GM12801 (cell line): ENCODE measurements around the gene IDS.

ENCODE experiments used
- TF ChIP-seq, protein P1 (sequence below): IDR thresholded peaks from one replicate; pipeline ENCODE4 v1.5.1; 2011; ENCODE audit warnings: control low read depth; ENCODE audit not compliant: insufficient read length; ENCODE audit errors: extremely low read depth

The IDS gene

GRCh38 chrX:149494844-149495565, 10.1 kb downstream of the IDS start:
- TF ChIP-seq, protein P1, sequence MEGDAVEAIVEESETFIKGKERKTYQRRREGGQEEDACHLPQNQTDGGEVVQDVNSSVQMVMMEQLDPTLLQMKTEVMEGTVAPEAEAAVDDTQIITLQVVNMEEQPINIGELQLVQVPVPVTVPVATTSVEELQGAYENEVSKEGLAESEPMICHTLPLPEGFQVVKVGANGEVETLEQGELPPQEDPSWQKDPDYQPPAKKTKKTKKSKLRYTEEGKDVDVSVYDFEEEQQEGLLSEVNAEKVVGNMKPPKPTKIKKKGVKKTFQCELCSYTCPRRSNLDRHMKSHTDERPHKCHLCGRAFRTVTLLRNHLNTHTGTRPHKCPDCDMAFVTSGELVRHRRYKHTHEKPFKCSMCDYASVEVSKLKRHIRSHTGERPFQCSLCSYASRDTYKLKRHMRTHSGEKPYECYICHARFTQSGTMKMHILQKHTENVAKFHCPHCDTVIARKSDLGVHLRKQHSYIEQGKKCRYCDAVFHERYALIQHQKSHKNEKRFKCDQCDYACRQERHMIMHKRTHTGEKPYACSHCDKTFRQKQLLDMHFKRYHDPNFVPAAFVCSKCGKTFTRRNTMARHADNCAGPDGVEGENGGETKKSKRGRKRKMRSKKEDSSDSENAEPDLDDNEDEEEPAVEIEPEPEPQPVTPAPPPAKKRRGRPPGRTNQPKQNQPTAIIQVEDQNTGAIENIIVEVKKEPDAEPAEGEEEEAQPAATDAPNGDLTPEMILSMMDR = no peak

- TF ChIP-seq, protein P1 = no peak
These were observed 11.2 kb downstream of the IDS start for GRCh38 chrX:149493567-149494562.

DNA sequence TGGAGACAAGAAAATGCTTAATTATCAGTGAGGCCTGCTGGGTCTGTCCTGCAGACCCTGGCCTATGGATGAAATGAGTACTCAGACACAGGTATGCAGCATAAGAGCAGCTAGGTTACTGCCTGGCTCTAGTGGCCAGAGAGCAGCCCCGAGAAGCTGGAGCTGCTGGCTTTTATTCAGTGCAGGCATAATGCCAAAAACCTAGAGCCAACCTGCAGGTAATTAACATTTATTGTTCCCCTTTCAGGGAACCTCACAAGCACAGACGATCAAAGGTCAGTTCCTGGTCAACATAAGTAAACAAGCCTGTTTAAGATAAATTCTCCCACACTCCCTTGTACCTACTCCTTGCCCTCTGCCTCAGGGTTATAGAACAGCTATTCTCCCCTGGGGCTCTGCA, 13.3 kb downstream of the IDS start:
- TF ChIP-seq, protein P1 = no peak

GRCh38 chrX:149490100-149490499, 15.0 kb downstream of the IDS start:
- TF ChIP-seq, protein P1 = no peak

GRCh38 chrX:149487292-149487691, 17.8 kb downstream of the IDS start:
- TF ChIP-seq, protein P1 = no peak

GRCh38 chrX:149476513-149476912, 28.6 kb downstream of the IDS start:
- TF ChIP-seq, protein P1 = no peak

GRCh38 chrX:149473966-149474365, 31.1 kb downstream of the IDS start:
- TF ChIP-seq, protein P1 = no peak
